ENCODE measurements around the gene U2AF2.

GRCh38 chr19:55695511-55696290 is 40.9 kb downstream of the U2AF2 start:
- TF ChIP-seq CTCF (IDR thresholded peaks at IDR 0.05; ENCODE audit: insufficient read depth, low read depth, low read length) (no peak), EZH2 (IDR thresholded peaks at IDR 0.05; ENCODE audit: insufficient read depth, low read length) (no peak)

All from astrocyte (in vitro differentiated cells and primary cell).